Uterus (tissue), 4 donors: Measurements from ENCODE around the gene OPRM1. TPM values are rescaled to one million over a fixed set of nuclear protein-coding genes. Genes with fewer than 3 reads are reported as not detected.
A peak's percentile ranks its signal among the peaks of the same experiment; 100 is the strongest.

Experiments used
- DNase-seq, 2 donors: peaks; one replicate each; pipeline ENCODE4 v3.0.0-alpha.2; 2019 to 2020
- H3K27ac ChIP-seq, 2 donors: fragments of 200-600 bp; sonication (generic); 1 replicate in 1 of 2; 2 replicates in 1 of 2; pipeline ENCODE4 v1.5.1; 2016 to 2018
- H3K27me3 ChIP-seq, 2 donors: fragments of 200-600 bp; sonication (generic); one replicate each; pipeline ENCODE4 v1.5.1; 2018 to 2019; ENCODE audit warnings: control low read depth in 1 of 2
- H3K36me3 ChIP-seq, 2 donors: fragments of 200-600 bp; sonication (generic); one replicate each; pipeline ENCODE4 v1.5.1; 2019; ENCODE audit warnings: control low read depth in 1 of 2
- H3K4me1 ChIP-seq, 2 donors: fragments of 200-600 bp; sonication (generic); one replicate each; pipeline ENCODE4 v1.5.1; 2018 to 2019; ENCODE audit warnings: control low read depth in 1 of 2
- H3K4me3 ChIP-seq, 2 donors: fragments of 200-600 bp; sonication (generic); 1 replicate in 1 of 2; 2 replicates in 1 of 2; pipeline ENCODE4 v1.5.1; 2018 to 2019; ENCODE audit warnings: mild to moderate bottlenecking in 1 of 2
- H3K9me3 ChIP-seq, 2 donors: fragments of 200-600 bp; sonication (generic); one replicate each; pipeline ENCODE4 v1.5.1; 2019; ENCODE audit warnings: control low read depth in 1 of 2
- POLR2A ChIP-seq, 2 donors: fragments of 450-650 bp; IDR thresholded peaks; one replicate each; pipeline ENCODE4 v1.6.1; 2016; ENCODE audit warnings: antibody characterized with exemption in 2 of 2, mild to moderate bottlenecking in 1 of 2, moderate library complexity in 1 of 2
- intact Hi-C: fragments of 100-400 bp; cut with DNase I; formaldehyde crosslinking; loops from one replicate; pipeline ENCODE4 v1.15.1; 2023; ENCODE audit warnings: low total_unique reads
- total RNA-seq, 4 donors: library from RNA; depleted of rRNA in 3 of 4; stranded (reverse); fragments of >200 nt in 3 of 4; gene quantifications; one replicate each; pipeline versions ENCODE4 v1.1.0 to v1.2.4, GENCODE V29; 2014 to 2023
- TF ChIP-seq, protein P1 (sequence below), 4 experiments: fragments of 200-600 bp in 2 of 4; fragments of 450-650 bp in 2 of 4; sonication (generic) in 2 of 4; IDR thresholded peaks; one replicate each; pipeline ENCODE4 v1.5.1; 2016 to 2019; ENCODE audit warnings: antibody characterized with exemption in 4 of 4, mild to moderate bottlenecking in 2 of 4, moderate library complexity in 1 of 4
- donor health status: DM: yes; HTN: yes; CAD: no.

OPRM1 gene
- total RNA-seq, 4 donors from 2014 or later = 0.14 TPM; not detected in 3

- no peaks in the 10 kb centered on the region for H3K36me3 ChIP-seq
- no peak for TF ChIP-seq POLR2A (IDR thresholded peaks at IDR 0.05)
- TF ChIP-seq, protein P1, sequence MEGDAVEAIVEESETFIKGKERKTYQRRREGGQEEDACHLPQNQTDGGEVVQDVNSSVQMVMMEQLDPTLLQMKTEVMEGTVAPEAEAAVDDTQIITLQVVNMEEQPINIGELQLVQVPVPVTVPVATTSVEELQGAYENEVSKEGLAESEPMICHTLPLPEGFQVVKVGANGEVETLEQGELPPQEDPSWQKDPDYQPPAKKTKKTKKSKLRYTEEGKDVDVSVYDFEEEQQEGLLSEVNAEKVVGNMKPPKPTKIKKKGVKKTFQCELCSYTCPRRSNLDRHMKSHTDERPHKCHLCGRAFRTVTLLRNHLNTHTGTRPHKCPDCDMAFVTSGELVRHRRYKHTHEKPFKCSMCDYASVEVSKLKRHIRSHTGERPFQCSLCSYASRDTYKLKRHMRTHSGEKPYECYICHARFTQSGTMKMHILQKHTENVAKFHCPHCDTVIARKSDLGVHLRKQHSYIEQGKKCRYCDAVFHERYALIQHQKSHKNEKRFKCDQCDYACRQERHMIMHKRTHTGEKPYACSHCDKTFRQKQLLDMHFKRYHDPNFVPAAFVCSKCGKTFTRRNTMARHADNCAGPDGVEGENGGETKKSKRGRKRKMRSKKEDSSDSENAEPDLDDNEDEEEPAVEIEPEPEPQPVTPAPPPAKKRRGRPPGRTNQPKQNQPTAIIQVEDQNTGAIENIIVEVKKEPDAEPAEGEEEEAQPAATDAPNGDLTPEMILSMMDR (IDR thresholded peaks at IDR 0.05) = no peak
- intact Hi-C loops = no loop called here
- peak; percentile 64 to 69 for DNase-seq
- no peaks in the 10 kb centered on the region for H3K4me1 ChIP-seq
- peak overlapping the region in 1 of 2 donors; percentile 40 for H3K27ac ChIP-seq
- H3K9me3 ChIP-seq = no peaks in the 10 kb centered on the region
- H3K27me3 ChIP-seq = no peaks in the 10 kb centered on the region
- H3K4me3 ChIP-seq = no peak overlapping the region
These were observed 125.4 kb downstream of the OPRM1 start for GRCh38 chr6:154164397-154164796.

- intact Hi-C loops = no loop called here
- no peaks in the 10 kb centered on the region for H3K9me3 ChIP-seq
- no peaks in the 10 kb centered on the region for H3K27me3 ChIP-seq
- no peaks in the 10 kb centered on the region for H3K4me1 ChIP-seq
- H3K36me3 ChIP-seq = no peaks in the 10 kb centered on the region
- DNase-seq = no peak
- no peak overlapping the region for H3K27ac ChIP-seq
- TF ChIP-seq POLR2A (IDR thresholded peaks at IDR 0.05) = no peak
- TF ChIP-seq, protein P1 (IDR thresholded peaks at IDR 0.05) = no peak
- H3K4me3 ChIP-seq = no peak overlapping the region
These were observed 126.4 kb downstream of the OPRM1 start for GRCh38 chr6:154165478-154165877.

- intact Hi-C loops = no loop called here
- H3K36me3 ChIP-seq = no peaks in the 10 kb centered on the region
- H3K27ac ChIP-seq = no peak overlapping the region
- H3K9me3 ChIP-seq = no peaks in the 10 kb centered on the region
- no peaks in the 10 kb centered on the region for H3K4me1 ChIP-seq
- no peak for DNase-seq
- no peak for TF ChIP-seq POLR2A (IDR thresholded peaks at IDR 0.05)
- TF ChIP-seq, protein P1 (IDR thresholded peaks at IDR 0.05) = no peak
- H3K27me3 ChIP-seq = no peaks in the 10 kb centered on the region
- no peak overlapping the region for H3K4me3 ChIP-seq
These were observed 127.1 kb downstream of the OPRM1 start for GRCh38 chr6:154166140-154166539.

GRCh38 chr6:154167126-154167525, 128.1 kb downstream of the OPRM1 start:
- Histone ChIP-seq H3K36me3 (no peaks in the 10 kb centered on the region), H3K27me3 (no peaks in the 10 kb centered on the region), H3K27ac (no peak overlapping the region), H3K9me3 (no peaks in the 10 kb centered on the region), H3K4me1 (no peaks in the 10 kb centered on the region), H3K4me3 (no peak overlapping the region)
- intact Hi-C loops = no loop called here
- DNase-seq = no peak
- TF ChIP-seq POLR2A (IDR thresholded peaks at IDR 0.05) = no peak
- TF ChIP-seq, protein P1 (IDR thresholded peaks at IDR 0.05) = no peak

DNA sequence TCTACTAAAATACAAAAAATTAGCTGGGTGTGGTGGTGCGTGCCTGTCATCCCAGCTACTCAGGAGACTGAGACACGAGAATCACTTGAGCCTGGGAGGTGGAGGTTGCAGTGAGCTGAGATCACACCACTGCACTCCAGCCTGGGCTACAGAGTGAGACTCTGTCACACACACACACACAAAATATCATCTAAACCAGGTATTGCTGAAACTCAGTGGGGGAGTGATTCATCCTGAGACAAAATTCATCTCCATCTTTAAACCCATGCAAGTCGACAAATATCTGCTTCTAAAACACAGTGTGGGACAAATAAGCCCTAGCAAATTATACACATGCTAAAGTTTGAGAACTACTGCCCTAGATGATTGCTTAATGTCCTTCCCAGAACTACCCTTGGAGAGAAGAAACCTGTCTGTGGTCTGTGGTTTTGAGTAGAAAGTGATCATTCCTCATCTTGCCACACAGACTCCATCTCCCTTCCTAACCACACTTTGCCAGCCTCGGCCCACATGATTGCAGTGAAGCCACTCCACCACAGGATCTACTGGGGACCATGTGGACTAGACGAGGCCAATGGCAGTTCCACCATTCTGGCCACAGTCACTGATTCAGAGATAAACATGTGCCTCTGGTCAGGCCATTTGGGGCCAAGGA, 130.3 kb downstream of the OPRM1 start:
- DNase-seq = no peak
- no peaks in the 10 kb centered on the region for H3K4me1 ChIP-seq
- intact Hi-C loops = no loop called here

More for the DNA sequence above, 130.3 kb downstream of the OPRM1 start:
- Histone ChIP-seq H3K4me3 (no peak overlapping the region), H3K36me3 (no peaks in the 10 kb centered on the region), H3K27ac (no peak overlapping the region), H3K27me3 (no peaks in the 10 kb centered on the region), H3K9me3 (no peaks in the 10 kb centered on the region)
- TF ChIP-seq POLR2A (IDR thresholded peaks at IDR 0.05) = no peak
- TF ChIP-seq, protein P1 (IDR thresholded peaks at IDR 0.05) = no peak
